HuH-7.5 (cell line): Measurements from ENCODE around the gene ADA.
"Not testable (repeated sequence)": the region's sequence is repeated elsewhere in the genome, so short reads cannot be mapped to it uniquely, and the experiment has no call there.

Source experiments
- DNase-seq: peaks from one replicate; pipeline ENCODE4 v3.0.0; 2011; ENCODE audit warnings: low spot score

The ADA gene

GRCh38 chr20:44678990-44679611 is 27.6 kb upstream of the ADA start:
- DNase-seq: no peak

GRCh38 chr20:44678242-44678641 is 26.7 kb upstream of the ADA start:
- no peak for DNase-seq

GRCh38 chr20:44672318-44672902 is 20.9 kb upstream of the ADA start:
- DNase-seq: not testable (repeated sequence)

GRCh38 chr20:44671541-44671940 is 20.0 kb upstream of the ADA start:
- DNase-seq: not testable (repeated sequence)

- not testable (repeated sequence) for DNase-seq
Measured at GRCh38 chr20:44670851-44671250, 19.4 kb upstream of the ADA start.

- no peak for DNase-seq
Measured at GRCh38 chr20:44666066-44666465, 14.6 kb upstream of the ADA start.

- DNase-seq: no peak
Measured at GRCh38 chr20:44664131-44664530, 12.6 kb upstream of the ADA start.

- DNase-seq: no peak
Measured at GRCh38 chr20:44662261-44662660, 10.8 kb upstream of the ADA start.

GRCh38 chr20:44660581-44660980 is 9.1 kb upstream of the ADA start:
- no peak for DNase-seq

- DNase-seq: no peak
Measured at GRCh38 chr20:44659931-44660330, 8.4 kb upstream of the ADA start.

GRCh38 chr20:44658810-44659209 is 7.3 kb upstream of the ADA start:
- DNase-seq: no peak

- DNase-seq: no peak
Measured at GRCh38 chr20:44657875-44658274, 6.4 kb upstream of the ADA start.

GRCh38 chr20:44656448-44656847 is 4.9 kb upstream of the ADA start:
- no peak for DNase-seq

GRCh38 chr20:44654210-44654609 is 2.7 kb upstream of the ADA start:
- not testable (repeated sequence) for DNase-seq

GRCh38 chr20:44653546-44653945 is 2.0 kb upstream of the ADA start:
- no peak for DNase-seq

GRCh38 chr20:44651434-44651683 is 140 bp downstream of the ADA start:
- DNase-seq: no peak

- DNase-seq: no peak
Measured at GRCh38 chr20:44650771-44651433, 597 bp downstream of the ADA start.

- DNase-seq: no peak
Measured at GRCh38 chr20:44649976-44650375, 1.5 kb downstream of the ADA start.

- no peak for DNase-seq
Measured at GRCh38 chr20:44649126-44649525, 2.4 kb downstream of the ADA start.

GRCh38 chr20:44648579-44648978 is 2.9 kb downstream of the ADA start:
- DNase-seq: no peak

- no peak for DNase-seq
Measured at GRCh38 chr20:44648068-44648467, 3.4 kb downstream of the ADA start.

GRCh38 chr20:44646641-44647274 is 4.7 kb downstream of the ADA start:
- no peak for DNase-seq

GRCh38 chr20:44646023-44646640 is 5.4 kb downstream of the ADA start:
- no peak for DNase-seq
